Measurements from ENCODE around the gene CLSTN2.

DNA sequence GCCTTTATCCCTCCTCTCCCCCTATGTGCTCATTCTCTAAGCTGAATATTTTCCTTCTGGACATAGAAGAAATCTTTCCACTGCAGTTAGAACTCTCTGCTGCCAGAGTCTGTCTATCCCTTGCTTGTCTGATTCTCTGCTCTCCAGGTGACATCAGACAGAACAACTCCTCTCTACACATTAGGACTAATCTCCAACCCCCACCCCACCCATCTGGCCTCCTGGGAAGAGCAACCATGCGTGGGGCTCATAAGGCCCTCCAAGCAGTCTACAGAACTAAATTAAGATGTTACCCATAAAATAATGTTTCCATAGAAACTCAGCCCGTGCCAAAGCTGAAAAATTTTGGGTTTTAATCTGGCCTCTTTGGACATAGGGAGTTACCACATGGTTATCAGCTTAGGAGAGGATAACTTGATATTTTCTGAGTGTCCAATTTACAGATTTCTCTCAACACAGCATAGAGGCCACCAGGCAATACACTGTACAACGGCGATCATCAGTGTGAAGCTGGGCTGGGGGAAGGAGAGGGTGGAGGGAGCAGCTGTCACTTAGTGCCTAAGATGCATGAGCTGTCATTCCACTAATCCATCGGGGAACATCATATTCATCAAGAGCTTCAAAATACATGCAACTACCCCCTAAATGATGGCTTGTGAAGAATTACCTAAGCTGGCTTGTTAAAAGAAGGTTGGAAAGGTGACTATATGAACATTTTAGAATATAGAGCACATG, 199.4 kb downstream of the CLSTN2 start:
- TF ChIP-seq CTCF (IDR thresholded peaks at IDR 0.05) (no peak), POLR2A (IDR thresholded peaks at IDR 0.05) (no peak)
